PC-3 (cell line): ENCODE data around the gene NTM.

Experiments used
- CTCF ChIP-seq: fragments of 300-600 bp; sonication (generic); conservative IDR thresholded peaks from 2 replicates; pipeline ENCODE4 v1.5.1; 2017; ENCODE audit warnings: antibody characterized with exemption, low read depth, mild to moderate bottlenecking, low read length
- EZH2 ChIP-seq: fragments of 300-600 bp; sonication (generic); IDR thresholded peaks from one replicate; pipeline ENCODE4 v1.6.1; 2017; ENCODE audit warnings: antibody characterized with exemption, mild to moderate bottlenecking, low read length; ENCODE audit not compliant: unreplicated experiment
- EZH2phosphoT487 ChIP-seq: fragments of 300-600 bp; sonication (generic); IDR thresholded peaks from 2 replicates; pipeline ENCODE4 v1.6.1; 2018; ENCODE audit warnings: mild to moderate bottlenecking, antibody characterized with exemption, low read length, borderline replicate concordance

GRCh38 chr11:132186699-132187098 lies 816.3 kb downstream of the NTM start:
- TF ChIP-seq CTCF (peak; percentile 49; the same call in 1 of the 2 replicates), EZH2 (no peak), EZH2phosphoT487 (no peak)
